DMS153 treated with DMSO at 0.1 percent for 48 hours (cell line): ENCODE measurements around the gene PTPRK.

Source experiments
- DNase-seq: peaks from one replicate; lab custom pipeline; 2025; ENCODE audit not compliant: unreplicated experiment; lab: John Stamatoyannopoulos, UW

Gene PTPRK

DNA sequence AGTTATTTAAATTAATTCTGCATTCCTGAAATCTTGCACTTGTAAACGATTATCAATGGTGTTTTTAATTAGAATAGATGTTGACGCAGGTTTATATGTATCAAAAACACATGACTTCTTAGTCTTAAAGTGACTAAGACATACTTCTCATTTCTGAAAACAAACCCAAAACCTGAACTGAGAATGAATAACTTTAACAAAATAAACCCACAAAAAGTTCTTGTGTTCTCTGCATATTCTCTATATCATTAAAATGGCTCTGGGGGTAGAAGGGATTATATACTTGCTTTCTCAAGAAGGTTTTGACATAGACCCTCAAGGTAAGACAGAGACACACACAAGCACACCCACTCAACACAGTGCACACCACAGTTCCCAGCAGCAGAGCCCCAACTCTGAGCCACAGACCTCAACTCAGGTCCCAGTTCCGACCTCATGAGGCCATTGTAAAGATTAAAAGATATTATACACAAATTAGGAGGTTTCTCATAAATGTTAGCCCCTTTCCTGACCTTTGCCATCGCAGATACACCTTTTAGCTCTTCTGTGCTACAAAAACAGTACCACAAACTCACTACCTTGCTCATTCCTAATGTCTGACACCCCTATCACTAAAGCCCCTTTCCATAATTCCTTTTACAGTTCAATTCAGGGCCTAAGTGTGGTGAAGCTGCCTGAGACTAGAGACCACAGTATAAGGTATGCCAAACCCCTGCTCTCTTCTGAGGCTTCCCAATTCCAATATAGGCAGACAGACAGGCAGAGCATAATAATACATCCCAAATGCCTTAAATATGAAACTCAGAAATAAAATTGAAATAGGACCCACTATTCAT, 267.8 kb downstream of the PTPRK start:
- DNase-seq = no peak

DNA sequence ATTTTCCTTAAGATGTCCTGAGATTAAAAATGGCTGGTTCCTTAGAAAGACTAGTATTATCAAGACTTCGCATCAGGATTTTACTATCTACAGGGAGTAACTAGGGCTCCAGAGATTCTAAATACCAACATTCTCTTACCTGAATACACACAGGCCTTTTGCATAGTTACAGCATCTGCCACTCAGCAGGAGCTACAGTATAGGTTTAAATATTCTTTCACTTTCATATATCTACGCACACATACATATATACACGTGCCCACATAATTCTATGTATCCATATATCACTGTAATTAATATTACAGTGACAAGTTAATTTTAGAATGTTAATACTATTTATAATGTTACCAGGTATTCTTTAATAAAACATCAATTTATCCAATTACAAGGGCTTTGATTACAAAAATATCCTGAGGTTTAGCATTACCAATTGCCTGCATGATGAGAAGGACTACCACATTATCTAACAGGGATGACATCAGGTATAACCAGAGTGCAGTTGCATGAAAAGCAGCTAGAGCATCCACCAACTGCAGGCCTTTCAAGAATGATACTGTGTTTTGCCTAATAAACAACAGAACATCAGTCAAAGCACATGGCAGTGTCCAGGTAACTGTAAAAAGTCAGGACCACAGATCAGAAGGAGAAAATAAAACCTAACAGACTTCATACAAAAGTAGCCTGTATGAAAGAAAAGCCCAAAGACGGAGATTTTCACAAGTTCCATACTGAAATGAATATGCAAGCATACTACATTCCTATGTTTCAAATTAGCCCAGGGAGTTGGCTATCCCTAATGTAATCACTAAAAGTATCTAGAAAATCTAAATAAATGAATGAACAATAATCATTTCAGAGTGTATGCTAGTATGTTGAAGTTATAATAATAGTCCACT, 268.7 kb downstream of the PTPRK start:
- DNase-seq = no peak

DNA sequence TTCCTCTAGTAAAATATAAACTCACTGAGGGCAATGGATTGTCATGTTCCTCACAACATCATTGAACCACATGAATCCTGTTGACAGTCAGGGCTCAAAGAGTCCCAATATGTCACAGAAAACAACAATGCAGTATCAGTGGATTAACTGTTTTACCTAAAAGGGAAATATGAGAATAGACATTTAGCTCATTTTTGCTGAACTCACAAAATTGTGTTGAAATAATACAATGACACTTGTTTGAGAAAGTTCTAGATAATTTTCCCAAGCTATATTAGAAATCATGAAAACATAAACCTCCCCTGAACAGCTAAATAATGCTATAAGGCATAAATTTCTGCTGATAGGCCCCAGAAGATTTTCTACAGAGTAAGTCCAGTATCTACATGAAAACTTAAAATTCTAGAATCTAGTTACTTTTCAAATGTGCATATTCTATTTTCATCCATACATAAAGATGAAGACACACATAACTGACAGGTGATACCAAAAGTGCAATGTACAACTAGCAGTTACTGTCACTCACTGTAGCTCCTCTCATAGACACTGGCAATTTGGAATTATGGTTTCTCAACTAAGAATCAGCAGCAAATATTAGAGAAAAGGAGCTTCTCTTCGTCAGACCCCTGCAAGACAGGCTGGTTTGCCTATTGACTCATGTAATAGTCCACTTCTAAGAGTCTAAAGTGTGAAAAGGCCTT, 269.9 kb downstream of the PTPRK start:
- DNase-seq = no peak

DNA sequence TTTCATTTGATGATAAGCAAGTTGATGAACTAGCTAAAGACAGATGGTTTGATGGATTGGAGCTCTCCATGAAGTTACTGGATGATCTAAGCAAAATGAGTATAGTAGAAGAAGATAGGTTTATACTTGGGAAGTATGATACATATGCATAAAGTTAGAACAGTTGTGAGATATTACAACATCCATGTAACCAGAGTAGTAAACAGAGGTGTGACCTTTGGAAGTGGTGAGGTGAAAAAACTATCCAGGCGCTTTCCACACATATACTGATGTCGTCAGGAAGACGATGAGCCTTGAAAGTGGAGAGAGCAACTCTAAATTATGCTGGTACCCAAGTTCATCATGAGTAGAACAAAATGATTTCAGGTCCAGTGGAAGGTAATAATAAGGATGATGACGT, 271.0 kb downstream of the PTPRK start:
- no peak for DNase-seq

DNA sequence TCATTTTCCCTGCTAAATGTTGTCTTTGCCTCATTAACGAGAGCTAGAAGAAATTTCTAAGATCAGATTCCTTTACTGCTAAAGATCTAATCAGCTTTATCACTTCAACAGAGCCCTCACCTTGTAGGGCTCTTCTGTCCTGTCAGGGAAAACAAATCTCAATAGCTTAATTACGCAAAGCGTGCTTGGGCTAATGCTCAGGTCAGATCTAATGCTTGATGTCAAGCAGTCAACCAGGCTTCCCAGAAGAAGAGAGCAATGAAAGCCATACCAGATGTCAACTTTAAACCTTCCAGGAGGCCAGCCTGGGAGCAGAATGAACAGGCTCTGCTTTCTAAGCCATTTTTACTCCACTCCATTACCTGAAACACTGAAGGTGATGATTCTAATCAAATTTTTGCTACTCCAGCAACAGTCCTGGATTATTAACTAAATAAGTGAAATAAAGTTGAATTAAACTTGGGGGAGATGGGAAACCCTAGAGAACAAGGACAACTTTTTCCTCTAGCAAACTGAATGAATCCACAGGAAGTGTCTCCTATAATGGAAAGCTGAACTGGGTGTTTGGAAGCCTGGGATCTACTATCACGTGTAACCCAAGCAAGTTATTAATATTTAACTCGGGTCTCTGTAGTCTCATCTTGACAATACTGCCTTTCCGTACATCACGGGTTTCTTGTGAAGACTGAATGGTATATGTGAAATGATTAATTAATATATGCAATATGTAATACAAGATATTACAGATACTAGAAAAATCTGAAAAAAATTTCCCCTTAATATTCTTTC, 273.7 kb downstream of the PTPRK start:
- DNase-seq = no peak

DNA sequence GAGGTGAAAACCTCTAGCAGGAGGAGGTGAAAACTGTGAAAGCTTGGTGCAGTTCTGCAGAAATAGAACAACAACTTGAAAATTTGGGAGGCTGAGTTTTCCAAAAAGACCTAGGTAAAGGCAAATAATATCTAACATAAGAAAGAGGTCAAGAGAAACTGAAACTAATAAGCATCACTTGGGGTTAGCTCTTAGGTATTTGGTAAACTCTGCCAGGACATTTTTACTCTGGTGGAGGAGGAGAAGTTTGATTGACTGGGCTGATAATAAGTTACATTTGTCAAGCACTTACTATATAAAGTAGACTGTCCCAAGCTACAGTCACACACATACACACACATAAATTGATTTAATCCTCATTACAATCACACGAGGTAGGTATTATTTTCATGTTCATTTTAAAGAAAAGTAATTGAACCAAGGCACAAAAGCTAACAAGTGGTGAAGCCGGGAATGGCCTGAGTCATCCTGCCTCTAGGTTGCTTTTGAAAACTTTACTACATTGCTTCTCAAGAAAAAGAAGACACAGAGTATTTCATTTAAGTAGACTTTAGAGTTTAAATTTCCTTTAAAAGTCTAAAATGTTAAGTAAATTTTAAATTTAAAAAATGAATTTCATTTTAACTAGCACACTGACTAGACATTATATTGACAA, 275.5 kb downstream of the PTPRK start:
- DNase-seq = no peak

DNA sequence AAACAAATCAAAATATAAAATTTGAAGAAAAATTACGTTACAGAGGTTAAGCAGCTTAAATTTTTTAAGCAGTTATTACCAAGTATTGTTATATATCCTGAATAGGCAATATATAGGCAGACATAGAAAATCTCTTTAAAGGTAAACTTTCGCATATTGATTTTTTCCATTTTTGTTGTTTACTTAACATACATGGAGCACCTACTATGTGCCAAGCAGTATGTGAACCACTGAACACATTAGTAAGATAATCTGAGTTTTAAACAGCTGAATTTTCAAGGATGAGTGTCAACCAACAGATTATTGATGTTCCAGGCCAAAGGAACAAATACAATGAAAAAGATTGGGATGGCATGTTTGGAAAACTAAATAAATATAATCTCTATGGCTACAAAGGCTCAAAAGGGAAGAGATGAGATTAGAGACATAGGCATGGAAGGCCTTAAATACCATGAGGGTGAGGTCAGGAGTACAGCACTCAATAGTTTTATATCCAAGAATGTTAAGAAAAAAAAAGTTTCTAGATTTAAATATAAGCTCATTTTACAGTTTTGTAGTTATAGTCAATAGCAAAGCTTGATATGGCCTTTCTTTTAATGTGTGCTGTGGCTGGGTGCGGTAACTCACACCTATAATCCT, 277.5 kb downstream of the PTPRK start:
- DNase-seq = no peak

DNA sequence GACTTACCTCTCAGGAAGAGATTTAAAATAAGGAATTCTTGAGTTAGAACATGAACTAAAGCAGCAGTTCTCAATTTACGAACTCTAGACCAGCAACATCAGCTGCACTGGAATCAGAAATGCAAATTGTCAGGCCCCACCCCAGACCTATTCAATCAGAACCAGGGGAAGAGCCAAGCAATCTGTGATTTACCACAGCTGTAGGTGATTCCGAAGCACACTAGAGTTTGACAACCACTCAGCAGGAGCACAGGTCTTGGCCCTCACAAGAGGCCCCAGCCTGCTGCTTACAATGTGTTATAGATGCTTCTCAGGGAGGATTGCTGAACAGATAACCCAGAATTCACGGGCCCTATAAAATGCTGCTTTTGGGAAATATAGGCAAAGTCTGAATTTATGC, 279.2 kb downstream of the PTPRK start:
- DNase-seq = no peak

DNA sequence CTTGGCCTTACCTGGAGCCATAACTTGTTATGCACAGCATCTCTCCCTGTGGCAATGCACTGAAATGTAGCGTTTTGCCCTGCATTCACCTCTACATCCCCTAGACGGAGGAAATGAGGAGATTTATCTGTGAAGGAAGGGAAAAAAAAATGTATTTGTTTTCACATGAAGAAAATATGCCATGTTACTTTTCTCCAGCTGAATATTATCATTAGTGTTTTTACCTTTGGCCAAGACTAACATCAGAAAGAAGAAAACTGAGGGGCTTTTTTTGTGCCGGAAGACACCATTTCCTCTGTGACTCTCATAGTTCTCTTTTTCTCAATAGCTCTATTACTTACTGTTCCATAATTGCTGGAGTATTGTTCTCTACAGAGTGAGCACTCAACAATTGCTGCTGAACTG, 280.4 kb downstream of the PTPRK start:
- no peak for DNase-seq

DNA sequence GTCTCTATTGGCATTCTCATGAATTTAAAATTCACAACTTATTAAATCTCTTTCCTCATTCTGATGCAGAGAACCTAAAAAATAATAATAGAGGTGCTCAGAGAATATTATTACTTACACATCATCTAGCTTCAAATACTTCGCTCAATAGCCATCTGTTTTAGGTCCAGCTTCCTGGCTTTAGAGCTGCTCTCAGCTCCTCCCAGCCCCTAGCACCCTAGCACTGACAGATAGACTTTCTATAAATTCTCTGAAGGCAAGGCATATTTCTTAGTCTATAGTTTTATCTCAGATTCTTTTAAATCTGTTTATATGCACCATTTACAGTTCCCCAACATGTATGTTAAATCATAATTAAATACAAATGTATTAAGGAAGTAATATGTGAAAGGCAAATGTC, 281.3 kb downstream of the PTPRK start:
- no peak for DNase-seq

DNA sequence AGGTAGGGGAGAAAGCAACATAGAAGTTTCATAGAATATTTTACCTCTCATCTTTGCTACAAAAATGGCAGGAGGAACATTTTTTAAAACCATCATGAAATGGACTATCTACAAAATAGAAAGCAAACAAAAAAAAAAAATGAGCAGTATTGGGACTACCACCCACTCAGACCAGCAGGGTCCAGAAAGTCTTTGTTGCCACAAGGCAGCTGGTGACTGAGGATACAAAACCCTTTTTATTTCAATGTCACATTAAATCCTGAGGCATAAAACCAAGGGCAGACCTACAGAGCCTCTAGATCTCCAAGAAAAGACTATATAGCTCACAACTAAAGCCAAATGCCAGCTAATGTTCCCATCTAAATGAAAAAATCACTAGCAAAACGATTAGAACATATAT, 282.2 kb downstream of the PTPRK start:
- DNase-seq = no peak

DNA sequence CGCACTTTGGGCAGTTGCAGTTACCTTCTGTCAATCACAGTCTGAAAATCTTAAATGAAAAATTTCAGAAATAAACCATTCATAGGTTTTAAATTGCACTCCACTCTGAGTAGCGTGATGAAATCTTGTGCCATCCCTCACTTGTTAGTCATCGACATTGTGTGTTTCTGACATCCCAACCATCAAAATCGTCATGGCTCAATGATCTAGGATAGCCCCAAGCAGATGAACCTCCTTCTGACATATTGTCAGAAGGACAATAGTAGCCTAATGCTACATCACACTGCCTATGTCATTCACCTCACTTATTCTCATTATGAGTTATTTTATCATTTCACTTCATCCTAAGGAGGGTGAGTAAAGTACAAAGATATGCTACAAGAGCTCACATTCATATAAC, 284.8 kb downstream of the PTPRK start:
- no peak for DNase-seq

DNA sequence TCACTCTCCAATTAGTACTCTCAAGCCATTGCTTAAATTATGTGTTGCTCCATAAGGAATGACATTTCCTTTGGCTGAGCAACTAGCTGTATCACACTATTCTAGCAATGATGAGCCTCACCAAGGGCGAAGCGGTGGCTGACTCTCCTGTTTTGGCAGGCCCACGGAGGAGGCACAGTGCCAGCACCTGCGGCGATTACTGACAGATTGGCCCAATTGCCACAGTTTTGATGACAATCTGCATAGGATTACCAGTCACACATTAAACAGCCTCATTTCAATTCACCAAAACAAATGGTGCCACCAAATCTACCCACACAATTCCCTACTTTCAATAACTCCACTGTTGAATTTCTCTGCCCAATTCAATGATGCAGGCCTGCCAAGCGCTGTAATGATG, 286.9 kb downstream of the PTPRK start:
- DNase-seq = no peak

DNA sequence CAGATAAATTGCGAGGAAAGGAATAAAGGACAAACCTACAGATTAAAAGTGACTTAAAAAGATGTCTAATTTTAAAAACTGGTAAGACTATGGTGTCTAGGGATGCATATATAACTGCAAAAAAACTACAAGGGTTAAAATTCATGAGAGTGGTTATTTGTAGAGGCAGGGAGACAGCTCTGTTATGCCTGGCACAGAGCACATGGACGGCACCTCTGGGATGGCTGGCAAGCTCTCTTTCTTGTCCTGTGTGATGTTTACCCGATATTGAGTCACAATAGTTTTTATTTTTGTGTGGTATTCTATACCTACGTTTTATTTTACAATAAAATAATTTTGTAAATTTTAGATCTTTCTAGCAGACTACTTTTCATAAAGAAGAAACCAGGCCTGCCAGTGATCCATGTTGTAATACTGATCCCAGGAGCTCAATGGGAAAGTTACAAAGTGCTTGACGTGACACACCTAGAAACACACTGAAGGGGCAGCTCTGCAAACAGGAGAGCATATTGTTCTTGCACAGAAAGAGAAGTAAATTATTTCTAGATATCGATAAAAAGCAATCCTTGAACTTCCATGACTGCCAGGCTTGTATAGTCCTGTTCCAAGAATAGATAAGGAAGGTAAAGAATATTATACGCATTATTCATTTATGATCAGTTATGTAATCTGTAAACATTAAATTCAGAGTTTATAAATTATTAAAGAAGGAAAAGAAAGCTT, 290.0 kb downstream of the PTPRK start:
- DNase-seq = no peak

DNA sequence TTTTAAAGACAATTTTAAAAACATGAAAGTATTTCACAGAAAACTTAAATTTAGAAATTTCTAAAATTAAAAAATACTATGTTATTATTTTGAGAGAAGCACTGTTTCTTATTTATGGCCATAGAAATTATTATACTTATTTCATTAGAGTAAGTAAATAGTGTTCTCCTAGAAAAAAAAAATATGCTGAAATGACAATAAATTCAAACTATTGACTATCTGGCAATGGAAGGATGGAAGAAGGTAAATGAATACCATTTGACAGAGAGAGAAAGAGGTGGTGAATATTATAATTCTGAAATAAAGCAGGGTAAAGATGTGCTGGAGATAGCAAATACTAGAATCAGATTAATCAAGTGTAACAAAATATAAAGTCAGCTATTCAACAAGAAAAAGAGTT, 294.8 kb downstream of the PTPRK start:
- DNase-seq = no peak

DNA sequence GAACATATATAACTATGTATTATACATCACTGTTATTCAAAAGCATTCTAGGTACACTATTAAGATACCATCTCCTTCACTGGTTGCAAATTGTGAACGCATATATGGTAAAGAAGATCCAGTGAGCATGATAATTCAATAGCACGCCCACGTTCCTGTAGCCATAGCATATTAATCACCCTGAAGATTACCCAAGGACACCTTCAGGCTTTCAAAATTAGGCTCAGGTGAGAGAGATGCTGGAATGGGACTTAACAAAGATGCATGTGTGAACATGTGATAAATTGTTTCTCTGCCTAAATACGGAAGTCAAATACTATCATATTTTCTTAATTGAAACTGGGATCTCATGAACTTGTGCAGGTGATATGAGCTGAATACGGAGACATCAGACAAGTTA, 303.5 kb downstream of the PTPRK start:
- DNase-seq = no peak

DNA sequence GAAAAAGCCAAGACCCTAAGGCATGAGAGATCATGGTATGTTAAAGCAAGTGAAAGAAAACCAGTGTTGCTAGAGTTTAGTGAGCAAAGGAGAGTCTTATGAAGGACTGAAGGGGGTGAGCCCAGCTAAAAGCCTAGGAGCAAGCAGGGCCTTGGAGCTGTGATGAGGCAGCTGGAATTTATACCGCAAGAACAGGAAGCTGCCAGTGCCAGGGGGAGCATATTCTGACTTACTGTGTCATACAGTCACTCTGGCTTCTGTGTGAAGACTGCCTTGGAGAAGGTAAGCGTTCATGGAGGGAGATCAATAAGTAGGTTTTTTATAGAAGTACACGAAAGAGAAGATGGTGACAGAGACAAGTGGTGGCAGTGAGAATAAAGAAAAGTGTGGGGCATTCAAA, 310.6 kb downstream of the PTPRK start:
- DNase-seq = no peak

DNA sequence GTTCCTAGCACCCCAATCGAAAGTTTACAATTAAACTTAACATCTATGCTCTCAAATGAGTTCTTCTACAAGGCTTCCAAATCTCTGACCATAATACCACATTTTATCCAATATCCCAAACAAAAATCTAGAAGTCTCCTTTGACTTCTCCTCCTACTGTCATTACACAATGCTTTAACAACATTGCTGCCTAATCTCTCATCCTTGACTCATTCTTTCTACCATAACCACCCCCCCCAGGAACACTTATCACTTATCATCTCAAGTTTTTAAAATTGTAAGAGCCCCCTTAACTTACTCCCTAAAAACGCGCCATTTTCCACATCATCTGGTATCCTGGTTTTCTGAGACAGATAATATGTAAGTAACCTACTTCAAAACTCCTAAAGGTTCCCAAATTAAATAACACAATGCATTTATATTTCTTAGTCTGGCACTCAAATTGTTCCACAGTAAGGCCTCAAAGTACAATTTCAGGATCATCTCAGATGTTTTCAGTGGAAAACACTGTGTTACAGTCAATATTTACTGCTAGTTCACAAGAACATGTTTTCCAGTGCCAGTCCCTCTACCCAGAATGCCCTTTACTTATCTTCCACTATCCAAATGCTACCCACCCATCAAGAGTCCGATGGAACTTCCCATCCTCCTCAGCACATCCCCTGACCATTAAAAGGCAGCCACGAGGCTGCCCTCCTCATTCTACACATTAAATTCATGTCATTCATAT, 311.4 kb downstream of the PTPRK start:
- no peak for DNase-seq

DNA sequence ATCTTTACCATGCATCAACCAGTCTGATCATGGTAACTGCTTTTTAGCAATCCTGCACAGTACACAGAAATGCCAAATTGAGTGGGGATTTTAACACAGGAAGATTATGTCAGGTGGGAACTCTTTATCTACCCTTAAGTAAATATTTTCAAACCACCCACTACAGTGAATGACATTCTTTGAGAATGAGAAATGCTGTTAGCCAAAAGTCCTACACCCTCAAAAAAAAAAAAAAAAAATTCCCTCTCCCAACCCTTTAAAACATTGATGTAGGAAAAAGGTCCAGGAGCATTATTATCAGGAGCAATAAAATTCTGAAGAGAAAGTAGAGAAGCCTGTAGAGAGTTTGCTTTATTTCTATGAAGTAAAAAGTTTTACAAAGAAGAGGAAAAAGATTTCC, 312.3 kb downstream of the PTPRK start:
- DNase-seq = no peak
